Caco-2 (cell line): ENCODE data around the gene DPH1. TPM values are rescaled to one million over a fixed set of nuclear protein-coding genes. Genes with fewer than 3 reads are reported as not detected.

Experiments
- BruUV-seq: library from RNA; stranded (reverse); fragments of 400-500 nt; replicated peaks from 2 replicates; lab custom pipeline; 2021; lab: Mats Ljungman, UMichigan
- CTCF ChIA-PET: fragments of 300-600 bp; sonication (Branson Sonifier 250); formaldehyde crosslinking; loops from one replicate; lab custom pipeline; 2022; ENCODE audit warnings: antibody characterized with exemption; lab: Charles Lee
- POLR2A ChIA-PET: fragments of 300-600 bp; sonication (Branson Sonifier 250); formaldehyde crosslinking; loops from one replicate; lab custom pipeline; 2022; ENCODE audit warnings: antibody characterized with exemption; lab: Charles Lee
- DNase-seq, 2 experiments: peaks; one replicate each; pipeline versions ENCODE4 v3.0.0 to v3.0.0-alpha.2; 2020 to 2022
- H3K27me3 ChIP-seq: replicated peaks from 2 replicates; pipeline ENCODE4 v1.6.0; 2011; ENCODE audit warnings: low read length; ENCODE audit not compliant: control insufficient read depth, insufficient read depth
- H3K36me3 ChIP-seq: 2 replicates; pipeline ENCODE4 v1.5.1; 2011; ENCODE audit warnings: low read length; ENCODE audit not compliant: control insufficient read depth, insufficient read depth
- H3K4me1 ChIP-seq: fragments of 250-450 bp; sonication (Bioruptor Pico); 2 replicates; pipeline ENCODE4 v1.5.1; 2020; ENCODE audit warnings: mild to moderate bottlenecking
- H3K4me3 ChIP-seq: 2 replicates; pipeline ENCODE4 v1.5.1; 2011; ENCODE audit warnings: low read depth, mild to moderate bottlenecking, control low read depth, low read length
- H3K9me3 ChIP-seq: fragments of 250-450 bp; sonication (Bioruptor Pico); 2 replicates; pipeline ENCODE4 v1.5.1; 2020; ENCODE audit warnings: mild to moderate bottlenecking, moderate library complexity
- H3K27ac Mint-ChIP-seq: one replicate; pipeline ENCODE4 v1.8.0; 2022; ENCODE audit warnings: mixed read lengths; ENCODE audit not compliant: unreplicated experiment
- H3K27me3 Mint-ChIP-seq: one replicate; pipeline ENCODE4 v1.8.0; 2022; ENCODE audit warnings: mixed read lengths; ENCODE audit not compliant: insufficient read depth, unreplicated experiment
- H3K36me3 Mint-ChIP-seq: one replicate; pipeline ENCODE4 v1.8.0; 2022; ENCODE audit warnings: mild to moderate bottlenecking, mixed read lengths; ENCODE audit not compliant: insufficient read depth, unreplicated experiment
- H3K4me1 Mint-ChIP-seq: one replicate; pipeline ENCODE4 v1.8.0; 2022; ENCODE audit warnings: low read depth, mixed read lengths; ENCODE audit not compliant: unreplicated experiment
- H3K4me3 Mint-ChIP-seq: one replicate; pipeline ENCODE4 v1.8.0; 2022; ENCODE audit warnings: mild to moderate bottlenecking, moderate library complexity, mixed read lengths; ENCODE audit not compliant: unreplicated experiment
- H3K9me3 Mint-ChIP-seq: one replicate; pipeline ENCODE4 v1.8.0; 2022; ENCODE audit warnings: mixed read lengths; ENCODE audit not compliant: unreplicated experiment
- intact Hi-C: fragments of 100-400 bp; cut with micrococcal nuclease; formaldehyde crosslinking; loops from one replicate; pipeline ENCODE4 v1.10.0; 2022; ENCODE audit not compliant: unreplicated experiment
- total RNA-seq: library from RNA; stranded (reverse); gene quantifications from 2 replicates; pipeline ENCODE4 v1.2.3, GENCODE V29; 2022
- TF ChIP-seq, protein P1 (sequence below), 2 experiments: fragments of 200-600 bp in 1 of 2; IDR thresholded peaks; 1 replicate in 1 of 2; 2 replicates in 1 of 2; pipeline versions ENCODE4 v1.5.1 to v1.8.0; 2011 to 2022; ENCODE audit warnings: antibody characterized with exemption in 1 of 2, control low read depth in 1 of 2, inconsistent platforms in 1 of 2, low read depth in 1 of 2, low read length in 1 of 2, mild to moderate bottlenecking in 1 of 2, moderate library complexity in 1 of 2; ENCODE audit not compliant: insufficient read depth in 1 of 2, severe bottlenecking in 1 of 2, unreplicated experiment in 1 of 2

The DPH1 gene
- total RNA-seq, 1 experiment from 2014 or later = 52.0 TPM

- ChIA-PET POLR2A (no interaction called here), CTCF (interaction anchor here (3.2 kb wide), 1 partner anchor 122 kb away, joined by 23 read pairs; no protein-coding TSS in a partner anchor)
- Mint-ChIP-seq H3K27ac (peak overlapping the region; percentile 73), H3K4me1 (peaks cover 6% of the 10 kb centered on the region), H3K27me3 (peaks cover 6% of the 10 kb centered on the region), H3K9me3 (no peaks in the 10 kb centered on the region), H3K4me3 (peak overlapping the region; percentile 96), H3K36me3 (peaks cover 5% of the 10 kb centered on the region)
- Histone ChIP-seq H3K36me3 (no peaks in the 10 kb centered on the region; the same call in 1 of the 2 replicates), H3K4me3 (peak overlapping the region; percentile 91), H3K9me3 (no peaks in the 10 kb centered on the region), H3K4me1 (peaks cover 4% of the 10 kb centered on the region; the same call in 1 of the 2 replicates), H3K27me3 (no peaks in the 10 kb centered on the region)
- TSS peak; percentile 64 for BruUV-seq
- intact Hi-C loops = loop anchor here (1.0 kb wide), 1 partner anchor 122 kb away; no protein-coding TSS in a partner anchor
- TF ChIP-seq, protein P1, sequence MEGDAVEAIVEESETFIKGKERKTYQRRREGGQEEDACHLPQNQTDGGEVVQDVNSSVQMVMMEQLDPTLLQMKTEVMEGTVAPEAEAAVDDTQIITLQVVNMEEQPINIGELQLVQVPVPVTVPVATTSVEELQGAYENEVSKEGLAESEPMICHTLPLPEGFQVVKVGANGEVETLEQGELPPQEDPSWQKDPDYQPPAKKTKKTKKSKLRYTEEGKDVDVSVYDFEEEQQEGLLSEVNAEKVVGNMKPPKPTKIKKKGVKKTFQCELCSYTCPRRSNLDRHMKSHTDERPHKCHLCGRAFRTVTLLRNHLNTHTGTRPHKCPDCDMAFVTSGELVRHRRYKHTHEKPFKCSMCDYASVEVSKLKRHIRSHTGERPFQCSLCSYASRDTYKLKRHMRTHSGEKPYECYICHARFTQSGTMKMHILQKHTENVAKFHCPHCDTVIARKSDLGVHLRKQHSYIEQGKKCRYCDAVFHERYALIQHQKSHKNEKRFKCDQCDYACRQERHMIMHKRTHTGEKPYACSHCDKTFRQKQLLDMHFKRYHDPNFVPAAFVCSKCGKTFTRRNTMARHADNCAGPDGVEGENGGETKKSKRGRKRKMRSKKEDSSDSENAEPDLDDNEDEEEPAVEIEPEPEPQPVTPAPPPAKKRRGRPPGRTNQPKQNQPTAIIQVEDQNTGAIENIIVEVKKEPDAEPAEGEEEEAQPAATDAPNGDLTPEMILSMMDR (IDR thresholded peaks at IDR 0.05; ENCODE audit: insufficient read depth in 1 of 2, low read depth in 1 of 2, low read length in 1 of 2, severe bottlenecking in 1 of 2, unreplicated experiment in 1 of 2) = peak in 1 of 2 experiments; percentile 73
- no peak for DNase-seq
Observed at GRCh38 chr17:2030779-2031163, 818 bp downstream of the DPH1 start.

GRCh38 chr17:2033153-2033552 is 3.2 kb downstream of the DPH1 start:
- intact Hi-C loops = no loop called here
- H3K36me3 Mint-ChIP-seq = no peaks in the 10 kb centered on the region
- H3K27me3 Mint-ChIP-seq = no peaks in the 10 kb centered on the region
- Histone ChIP-seq H3K4me1 (0 out of 2 replicates have a peak, but pooled peaks cover 4% of the 10 kb centered on the region), H3K9me3 (no peaks in the 10 kb centered on the region), H3K4me3 (no peak overlapping the region), H3K27me3 (no peaks in the 10 kb centered on the region), H3K36me3 (no peaks in the 10 kb centered on the region; the same call in 1 of the 2 replicates)
- H3K9me3 Mint-ChIP-seq = no peaks in the 10 kb centered on the region
- H3K4me1 Mint-ChIP-seq = no peaks in the 10 kb centered on the region
- TF ChIP-seq, protein P1 (IDR thresholded peaks at IDR 0.05; ENCODE audit: insufficient read depth in 1 of 2, low read depth in 1 of 2, low read length in 1 of 2, severe bottlenecking in 1 of 2, unreplicated experiment in 1 of 2) = no peak
- no peak overlapping the region for H3K27ac Mint-ChIP-seq
- CTCF ChIA-PET = no interaction called here
- BruUV-seq = no TSS peak
- no peak overlapping the region for H3K4me3 Mint-ChIP-seq
- DNase-seq = no peak
- POLR2A ChIA-PET = no interaction called here

GRCh38 chr17:2034157-2034556 is 4.2 kb downstream of the DPH1 start:
- H3K27me3 ChIP-seq = no peaks in the 10 kb centered on the region
- TF ChIP-seq, protein P1 (IDR thresholded peaks at IDR 0.05; ENCODE audit: insufficient read depth in 1 of 2, low read depth in 1 of 2, low read length in 1 of 2, severe bottlenecking in 1 of 2, unreplicated experiment in 1 of 2) = no peak
- H3K4me1 ChIP-seq = 0 out of 2 replicates have a peak, but pooled peaks cover 4% of the 10 kb centered on the region
- Mint-ChIP-seq H3K27ac (no peak overlapping the region), H3K9me3 (no peaks in the 10 kb centered on the region), H3K36me3 (no peaks in the 10 kb centered on the region), H3K27me3 (no peaks in the 10 kb centered on the region), H3K4me3 (no peak overlapping the region), H3K4me1 (no peaks in the 10 kb centered on the region)
- no peaks in the 10 kb centered on the region for H3K9me3 ChIP-seq
- BruUV-seq = no TSS peak
- ChIA-PET POLR2A (no interaction called here), CTCF (interaction anchor here (0.6 kb wide), 1 partner anchor 10 kb away, joined by 3 read pairs; no protein-coding TSS in a partner anchor)
- DNase-seq = no peak
- intact Hi-C loops = no loop called here
- H3K36me3 ChIP-seq = no peaks in the 10 kb centered on the region; the same call in 1 of the 2 replicates
- no peak overlapping the region for H3K4me3 ChIP-seq
